Heart left ventricle (tissue), 16 donors: ENCODE data around the gene MYO3A. TPM values are rescaled to one million over a fixed set of nuclear protein-coding genes. Genes with fewer than 3 reads are reported as not detected.
"Not testable (repeated sequence)": the region's sequence is repeated elsewhere in the genome, so short reads cannot be mapped to it uniquely, and the experiment has no call there.

ENCODE experiments used
- ATAC-seq, 4 donors: fragments of 200-7000 bp; cut with Tn5 transposase; one replicate each; pipeline ENCODE4 v1.9.1; 2020 to 2022; ENCODE audit warnings: moderate library complexity in 4 of 4, mild to moderate bottlenecking in 3 of 4, moderate number of reproducible peaks in 1 of 4
- DNase-seq, 5 donors: peaks; one replicate each; pipeline ENCODE4 v3.0.0-alpha.2; 2020
- H3K27ac ChIP-seq, 12 donors: fragments of 200-600 bp; sonication (generic) in 4 of 12; one replicate each; pipeline versions ENCODE4 v1.5.0 to v1.8.0; 2016 to 2022; ENCODE audit warnings: mild to moderate bottlenecking in 2 of 12
- H3K27me3 ChIP-seq, 9 donors: fragments of 200-600 bp; sonication (generic) in 2 of 9; one replicate each; pipeline versions ENCODE4 v1.5.1 to v1.8.0; 2016 to 2022; ENCODE audit warnings: mild to moderate bottlenecking in 3 of 9
- H3K36me3 ChIP-seq, 9 donors: fragments of 200-600 bp; sonication (generic) in 2 of 9; one replicate each; pipeline versions ENCODE4 v1.5.0 to v1.8.0; 2018 to 2022; ENCODE audit warnings: mild to moderate bottlenecking in 2 of 9
- H3K4me1 ChIP-seq, 12 donors: fragments of 200-600 bp; sonication (generic) in 4 of 12; one replicate each; pipeline versions ENCODE4 v1.5.0 to v1.8.0; 2016 to 2022; ENCODE audit warnings: mild to moderate bottlenecking in 3 of 12
- H3K4me3 ChIP-seq, 12 donors: fragments of 200-600 bp; sonication (generic) in 4 of 12; one replicate each; pipeline versions ENCODE4 v1.5.0 to v1.8.0; 2017 to 2022; ENCODE audit warnings: mild to moderate bottlenecking in 9 of 12, moderate library complexity in 4 of 12
- H3K9me3 ChIP-seq, 12 donors: fragments of 200-600 bp; sonication (generic) in 4 of 12; one replicate each; pipeline versions ENCODE4 v1.5.0 to v1.8.0; 2016 to 2022; ENCODE audit warnings: mild to moderate bottlenecking in 1 of 12
- CTCF ChIP-seq, 12 donors: fragments of 200-600 bp; sonication (generic) in 4 of 12; IDR thresholded peaks; one replicate each; pipeline versions ENCODE4 v1.5.0 to v1.8.0; 2018 to 2022; ENCODE audit warnings: antibody characterized with exemption in 12 of 12, mild to moderate bottlenecking in 5 of 12
- POLR2A ChIP-seq, 2 donors: fragments of 450-650 bp; IDR thresholded peaks; one replicate each; pipeline ENCODE4 v1.6.1; 2017; ENCODE audit warnings: antibody characterized with exemption in 2 of 2, mild to moderate bottlenecking in 2 of 2, moderate library complexity in 2 of 2
- WGBS, 4 donors: extraction: QIAGEN DNeasy Blood & Tissue Kit in 2 of 4; methylation state at CpG; one replicate each; pipeline versions ENCODE4 v1.1.5 to v1.1.7; 2013 to 2018; 5-methylcytosine and 5-hydroxymethylcytosine counted together
- intact Hi-C, 10 donors: fragments of 100-400 bp; cut with DNase I; formaldehyde crosslinking; loops; one replicate each; pipeline versions ENCODE4 v1.11.1 to v1.14.2; 2022
- polyA plus RNA-seq, 2 donors: library from polyadenylated mRNA; stranded (reverse); fragments of 200-250 nt; gene quantifications; one replicate each; pipeline ENCODE4 v1.2.3, GENCODE V29; 2013
- total RNA-seq, 9 donors: library from RNA; depleted of rRNA in 2 of 9; stranded (reverse); fragments of >200 nt in 2 of 9; fragmentation: NEBNext Ultra II Directional in 3 of 9; extraction: Animal tissue kit (Norgen Biotek cat#: 25700) in 3 of 9; gene quantifications; one replicate each; pipeline versions ENCODE4 v1.1.0 to v1.2.4, GENCODE V29; 2016 to 2023
- donor health status: ischemic (EF 13 %, LVEDD 7.1; RV severe dilation, severe dysfunction).
- donor health status: healthy with polysubstance abuse.
- donor health status: DM: no; HTN: yes; CAD: no.
- donor health status: DM: no; HTN: no; CAD: no.
- donor health status: ischemic (EF 25% LVEDD 6.9; RV normal size, moderate dysfunction).
- donor health status: ischemic (EF 25% LVEDD 5.7; RV mildly dilated, moderate dysfunction).
- donor health status: healthy.
- donor health status: DM: yes; HTN: yes; CAD: no.
- donor health status: ischemic (EF 35%, LVEDD 5.7; RV mildly dilated, moderate dysfunction).
- donor health status: nonischemic (EF 11% LVEDD 7.7; RV severe dilation, severe dysfunction).
- donor health status: DM: yes; HTN: yes; CAD: no.
- donor health status: PGD.
- donor health status: ischemic (EF 29% LVEDD 5.4; RV normal size, mild dysfunction).
- donor health status: nonischemic (EF 23%, LVEDD 6.1; RV moderate dilation, normal function).

Gene MYO3A
- total and polyA plus RNA-seq, 11 donors: 0.14 TPM; not detected in 10

GRCh38 chr10:26090762-26091161, 156.7 kb downstream of the MYO3A start:
- no peak overlapping the region for H3K4me3 ChIP-seq
- DNase-seq (no peak), ATAC-seq (no peak)
- intact Hi-C loops: no loop called here
- no peaks in the 10 kb centered on the region for H3K9me3 ChIP-seq
- H3K36me3 ChIP-seq: no peaks in the 10 kb centered on the region
- no peak overlapping the region for H3K27ac ChIP-seq
- H3K27me3 ChIP-seq: no peaks in the 10 kb centered on the region
- 80 to 88% (median 83%) methylated on average over 1 of the region's 1 CpG for WGBS, 4 donors
- TF ChIP-seq CTCF (IDR thresholded peaks at IDR 0.05) (no peak), POLR2A (IDR thresholded peaks at IDR 0.05) (no peak)
- no peaks in the 10 kb centered on the region for H3K4me1 ChIP-seq

GRCh38 chr10:26093229-26093628, 159.2 kb downstream of the MYO3A start:
- H3K9me3 ChIP-seq: peaks cover 0 to 5% (median 0%) of the 10 kb centered on the region in 12 donors
- no peak for ATAC-seq
- 65 to 83% (median 79%) methylated on average over 1 of the region's 1 CpG for WGBS, 4 donors
- no peaks in the 10 kb centered on the region for H3K27me3 ChIP-seq
- no peak overlapping the region for H3K4me3 ChIP-seq
- H3K36me3 ChIP-seq: no peaks in the 10 kb centered on the region
- no peaks in the 10 kb centered on the region for H3K4me1 ChIP-seq
- intact Hi-C loops: no loop called here
- TF ChIP-seq CTCF (IDR thresholded peaks at IDR 0.05) (no peak), POLR2A (IDR thresholded peaks at IDR 0.05) (no peak)
- H3K27ac ChIP-seq: no peak overlapping the region
- no peak for DNase-seq

DNA sequence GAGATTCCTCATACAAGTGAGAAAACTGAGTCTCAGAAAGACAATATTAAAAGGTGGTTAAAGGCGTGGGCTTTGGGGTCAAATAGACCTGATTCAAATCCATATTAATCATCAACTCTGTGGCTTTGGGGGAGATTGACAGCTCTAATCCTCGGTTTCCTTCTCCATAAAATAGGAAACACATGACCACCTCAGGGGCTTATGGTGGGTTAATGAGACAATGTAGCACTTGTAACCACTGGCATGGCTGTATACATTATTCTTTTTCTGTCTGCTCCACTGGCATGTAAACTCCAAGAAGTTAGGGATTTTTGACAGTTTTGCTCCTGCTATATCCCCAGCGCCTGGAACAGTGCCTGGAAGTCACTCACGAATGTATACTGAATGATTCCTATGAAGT, 161.8 kb downstream of the MYO3A start:
- WGBS, 4 donors: 69 to 75% (median 72%) methylated on average over 4 of the region's 4 CpGs
- Histone ChIP-seq H3K9me3 (peaks cover 0 to 10% (median 0%) of the 10 kb centered on the region in 12 donors), H3K27ac (no peak overlapping the region), H3K4me3 (no peak overlapping the region), H3K27me3 (no peaks in the 10 kb centered on the region), H3K4me1 (no peaks in the 10 kb centered on the region), H3K36me3 (no peaks in the 10 kb centered on the region)
- intact Hi-C loops: no loop called here
- TF ChIP-seq POLR2A (IDR thresholded peaks at IDR 0.05) (no peak), CTCF (IDR thresholded peaks at IDR 0.05) (no peak)
- DNase-seq: no peak
- no peak for ATAC-seq

DNA sequence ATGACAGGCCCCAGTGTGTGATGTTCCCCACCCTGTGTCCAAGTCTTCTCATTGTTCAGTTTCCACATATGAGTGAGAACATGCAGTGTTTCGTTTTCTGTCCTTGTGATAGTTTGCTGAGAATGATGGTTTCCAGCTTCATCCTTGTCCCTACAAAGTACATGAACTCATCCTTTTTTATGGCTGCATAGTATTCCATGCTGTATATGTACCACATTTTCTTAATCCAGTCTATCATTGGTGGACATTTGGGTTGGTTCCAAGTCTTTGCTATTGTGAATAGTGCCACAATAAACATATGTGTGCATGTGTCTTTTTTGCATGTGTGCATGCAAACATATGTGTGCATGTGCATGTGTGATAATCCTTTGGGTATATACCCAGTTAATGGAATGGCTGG, 163.5 kb downstream of the MYO3A start:
- intact Hi-C loops, ATAC-seq, H3K27ac ChIP-seq, H3K27me3 ChIP-seq, H3K36me3 ChIP-seq, H3K4me1 ChIP-seq, DNase-seq, H3K4me3 ChIP-seq: not testable (repeated sequence)
- WGBS, 4 donors: 70 to 81% (median 76%) methylated on average over 1 of the region's 1 CpG
- peaks cover 0 to 14% (median under 1%) of the 10 kb centered on the region in 12 donors for H3K9me3 ChIP-seq

DNA sequence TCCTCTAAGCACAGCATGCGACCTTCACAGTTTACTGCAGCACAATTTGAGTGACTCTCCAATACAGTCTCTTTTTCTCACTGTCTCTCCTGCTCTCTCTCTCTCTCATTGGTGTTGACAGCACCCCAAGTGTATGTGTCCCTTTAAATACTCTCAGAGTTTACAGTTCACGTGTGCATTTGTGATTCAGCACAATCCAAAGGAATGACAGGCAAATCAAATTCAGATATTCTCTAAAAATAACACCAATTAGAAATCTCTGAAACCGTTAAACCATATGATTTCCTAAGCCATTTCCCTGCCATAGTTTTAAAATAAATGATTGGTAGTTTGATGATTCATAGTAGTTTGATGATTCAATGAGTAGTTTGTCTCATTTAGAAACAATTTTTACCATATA, 178.5 kb downstream of the MYO3A start:
- no peak for TF ChIP-seq CTCF (IDR thresholded peaks at IDR 0.05)
- no peak for TF ChIP-seq POLR2A (IDR thresholded peaks at IDR 0.05)
- Histone ChIP-seq H3K27me3 (no peaks in the 10 kb centered on the region), H3K27ac (no peak overlapping the region), H3K4me3 (no peak overlapping the region), H3K4me1 (no peaks in the 10 kb centered on the region), H3K36me3 (no peaks in the 10 kb centered on the region), H3K9me3 (no peaks in the 10 kb centered on the region)
- intact Hi-C loops: no loop called here
- 28 to 43% (median 35%) methylated on average over 3 of the region's 3 CpGs for WGBS, 4 donors
- DNase-seq (no peak), ATAC-seq (no peak)
